H1 (cell line): ENCODE measurements around the gene PDYN. TPM values are rescaled to one million over a fixed set of nuclear protein-coding genes. Genes with fewer than 3 reads are reported as not detected.

Experiments used
- CTCF ChIA-PET: fragments of 300-600 bp; sonication (Branson Sonifier 250); formaldehyde crosslinking; loops from one replicate; lab custom pipeline; 2021; ENCODE audit not compliant: partially characterized antibody; lab: Charles Lee
- POLR2A ChIA-PET: fragments of 300-600 bp; sonication (Branson Sonifier 250); formaldehyde crosslinking; loops from one replicate; lab custom pipeline; 2021; ENCODE audit warnings: inconsistent platforms; ENCODE audit not compliant: partially characterized antibody; lab: Charles Lee
- DNase-seq, 2 experiments: peaks; one replicate each; pipeline versions ENCODE4 v3.0.0 to v3.0.0-alpha.2; 2010 to 2022; ENCODE audit warnings: low spot score in 2 of 2, low read depth in 1 of 2, mixed read lengths in 1 of 2
- FAIRE-seq: peaks from 2 replicates; lab custom pipeline; 2011; peaks lifted over from hg19 to GRCh38; lab: Jason Lieb, UNC
- H2AFZ ChIP-seq: 2 replicates; pipeline ENCODE4 v1.8.1; 2012; ENCODE audit warnings: low read length, inconsistent platforms
- H2AK5ac ChIP-seq: 2 replicates; pipeline ENCODE4 v1.6.1; 2013; ENCODE audit warnings: low read depth, low read length
- H2BK120ac ChIP-seq: replicated peaks from 2 replicates; pipeline ENCODE3; 2013; ENCODE audit warnings: low read depth, low read length, inconsistent platforms
- H2BK12ac ChIP-seq: 2 replicates; pipeline ENCODE4 v1.6.1; 2013; ENCODE audit warnings: low read depth, low read length
- H2BK15ac ChIP-seq: 2 replicates; pipeline ENCODE4 v1.6.1; 2013; ENCODE audit warnings: low read length
- H2BK20ac ChIP-seq: 2 replicates; pipeline ENCODE4 v1.6.1; 2013; ENCODE audit warnings: low read length
- H2BK5ac ChIP-seq: 2 replicates; pipeline ENCODE4 v1.6.1; 2013; ENCODE audit warnings: low read depth, low read length
- H3K14ac ChIP-seq: 2 replicates; pipeline ENCODE4 v1.6.1; 2013; ENCODE audit warnings: inconsistent platforms; ENCODE audit not compliant: insufficient read length
- H3K18ac ChIP-seq: 2 replicates; pipeline ENCODE4 v1.6.1; 2013; ENCODE audit warnings: low read length; ENCODE audit errors: extremely low read depth
- H3K23ac ChIP-seq: 2 replicates; pipeline ENCODE4 v1.6.1; 2013; ENCODE audit warnings: inconsistent platforms; ENCODE audit not compliant: insufficient read length
- H3K23me2 ChIP-seq: 2 replicates; pipeline ENCODE4 v1.6.1; 2013; ENCODE audit warnings: low read depth, low read length
- H3K27ac ChIP-seq: 2 replicates; pipeline ENCODE4 v1.6.1; 2011; ENCODE audit warnings: low read depth, low read length, inconsistent platforms
- H3K27me3 ChIP-seq, 4 experiments: replicated peaks in 1 of 4; 1 replicate in 1 of 4; 2 replicates in 3 of 4; pipeline versions ENCODE4 v1.6.1 to v1.8.1; 2011 to 2013; ENCODE audit warnings: low read length in 3 of 4, mild to moderate bottlenecking in 3 of 4, inconsistent platforms in 2 of 4, mixed read lengths in 2 of 4, moderate library complexity in 1 of 4; ENCODE audit not compliant: control insufficient read depth in 3 of 4, insufficient read depth in 3 of 4; ENCODE audit errors: extremely low read depth in 1 of 4
- H3K36me3 ChIP-seq, 4 experiments: 2 replicates each; pipeline versions ENCODE4 v1.6.1 to v1.8.1; 2011 to 2013; ENCODE audit warnings: mild to moderate bottlenecking in 4 of 4, low read length in 3 of 4, moderate library complexity in 2 of 4, control low read depth in 1 of 4, inconsistent platforms in 1 of 4; ENCODE audit not compliant: insufficient read depth in 4 of 4, control insufficient read depth in 2 of 4
- H3K4ac ChIP-seq: replicated peaks from 2 replicates; pipeline ENCODE3; 2013; ENCODE audit warnings: low read length, low read depth, mixed read lengths, inconsistent platforms; ENCODE audit not compliant: insufficient read length
- H3K4me1 ChIP-seq, 4 experiments: replicated peaks in 1 of 4; 1 replicate in 1 of 4; 2 replicates in 3 of 4; pipeline versions ENCODE4 v1.6.1 to v1.8.1; 2011 to 2013; ENCODE audit warnings: low read length in 3 of 4, inconsistent platforms in 2 of 4, mixed read lengths in 1 of 4; ENCODE audit not compliant: insufficient read depth in 4 of 4, control insufficient read depth in 3 of 4
- H3K4me2 ChIP-seq, 2 experiments: 2 replicates each; pipeline versions ENCODE4 v1.6.1 to v1.8.1; 2011 to 2013; ENCODE audit warnings: low read depth in 2 of 2, low read length in 2 of 2, control low read depth in 1 of 2, inconsistent platforms in 1 of 2, mild to moderate bottlenecking in 1 of 2; ENCODE audit not compliant: insufficient read depth in 1 of 2
- H3K4me3 ChIP-seq, 4 experiments: fragments of 200-600, 300-600 bp in 1 of 4; sonication (generic), shearing (Covaris generic), sonication (Bioruptor Twin) in 1 of 4; 2 replicates each; pipeline versions ENCODE4 v1.5.1 to v1.8.1; 2011 to 2016; ENCODE audit warnings: low read length in 4 of 4, low read depth in 3 of 4, control low read depth in 2 of 4, inconsistent platforms in 2 of 4, mild to moderate bottlenecking in 2 of 4, mixed read lengths in 1 of 4, moderate library complexity in 1 of 4; ENCODE audit not compliant: insufficient read depth in 2 of 4; ENCODE audit errors: extremely low read depth in 1 of 4
- H3K56ac ChIP-seq: replicated peaks from 2 replicates; pipeline ENCODE3; 2013; ENCODE audit warnings: low read depth, mild to moderate bottlenecking, mixed read lengths, low read length, inconsistent platforms; ENCODE audit not compliant: insufficient read length
- H3K79me1 ChIP-seq: 2 replicates; pipeline ENCODE4 v1.6.1; 2013; ENCODE audit warnings: low read depth, low read length, control low read depth
- H3K79me2 ChIP-seq, 2 experiments: 2 replicates each; pipeline versions ENCODE4 v1.6.1 to v1.8.1; 2012 to 2013; ENCODE audit warnings: low read length in 2 of 2, mild to moderate bottlenecking in 2 of 2, inconsistent platforms in 1 of 2; ENCODE audit not compliant: insufficient read depth in 2 of 2, control insufficient read depth in 1 of 2
- H3K9ac ChIP-seq, 4 experiments: replicated peaks in 1 of 4; 1 replicate in 1 of 4; 2 replicates in 3 of 4; pipeline versions ENCODE4 v1.6.1 to v1.8.1; 2011 to 2013; ENCODE audit warnings: low read depth in 3 of 4, low read length in 3 of 4, control low read depth in 2 of 4, mild to moderate bottlenecking in 2 of 4, moderate library complexity in 2 of 4, inconsistent platforms in 1 of 4; ENCODE audit errors: extremely low read depth in 1 of 4
- H3K9me3 ChIP-seq, 2 experiments: 2 replicates each; pipeline versions ENCODE4 v1.6.1 to v1.8.1; 2012 to 2013; ENCODE audit warnings: mild to moderate bottlenecking in 2 of 2, moderate library complexity in 2 of 2, control low read depth in 1 of 2, inconsistent platforms in 1 of 2, low read depth in 1 of 2, low read length in 1 of 2, mixed read lengths in 1 of 2; ENCODE audit not compliant: insufficient read depth in 2 of 2
- H4K20me1 ChIP-seq, 2 experiments: replicated peaks in 1 of 2; 2 replicates each; pipeline versions ENCODE3 to v1.8.1; 2011 to 2013; ENCODE audit warnings: inconsistent platforms in 2 of 2, low read length in 2 of 2, mild to moderate bottlenecking in 1 of 2; ENCODE audit not compliant: insufficient read depth in 2 of 2, control insufficient read depth in 1 of 2
- H4K5ac ChIP-seq: 2 replicates; pipeline ENCODE4 v1.6.1; 2013; ENCODE audit warnings: low read length, low read depth, mixed read lengths, inconsistent platforms; ENCODE audit not compliant: insufficient read length
- H4K8ac ChIP-seq: 2 replicates; pipeline ENCODE4 v1.8.0; 2013; ENCODE audit warnings: mild to moderate bottlenecking, moderate library complexity, low read length, inconsistent platforms; ENCODE audit not compliant: insufficient read depth; ENCODE audit errors: extremely low read depth
- H4K91ac ChIP-seq: replicated peaks from 2 replicates; pipeline ENCODE3; 2013; ENCODE audit warnings: low read length, mixed read lengths, inconsistent platforms; ENCODE audit not compliant: insufficient read length
- BRCA1 ChIP-seq: IDR thresholded peaks from 2 replicates; pipeline ENCODE4 v1.6.1; 2012; ENCODE audit warnings: low read depth, low read length, improper control_type of control experiment
- KDM4A ChIP-seq: IDR thresholded peaks from one replicate; pipeline ENCODE4 v1.7.1; 2012; ENCODE audit warnings: low read depth, mild to moderate bottlenecking, moderate library complexity, low read length, inconsistent platforms; ENCODE audit not compliant: severe bottlenecking
- PHF8 ChIP-seq: fragments of 200-600 bp; sonication (generic); conservative IDR thresholded peaks from 2 replicates; pipeline ENCODE4 v1.7.1; 2012; ENCODE audit warnings: low read depth, mild to moderate bottlenecking, inconsistent platforms, low read length, moderate library complexity
- SAP30 ChIP-seq: fragments of 300-600 bp; sonication (generic); IDR thresholded peaks from 2 replicates; pipeline ENCODE4 v1.7.1; 2012; ENCODE audit warnings: low read length, moderate library complexity, mild to moderate bottlenecking, inconsistent platforms; ENCODE audit not compliant: insufficient read depth, insufficient replicate concordance
- SIRT6 ChIP-seq: IDR thresholded peaks from one replicate; pipeline ENCODE4 v1.7.1; 2012; ENCODE audit warnings: low read length, inconsistent platforms
- SP4 ChIP-seq: IDR thresholded peaks from 2 replicates; pipeline ENCODE4 v1.6.1; 2012; ENCODE audit warnings: low read length, inconsistent platforms
- TAF7 ChIP-seq: optimal IDR thresholded peaks from 2 replicates; pipeline ENCODE3; 2011; ENCODE audit warnings: low read depth, mild to moderate bottlenecking, inconsistent platforms, low read length, moderate library complexity, borderline replicate concordance
- TCF12 ChIP-seq: IDR thresholded peaks from 2 replicates; pipeline ENCODE4 v1.6.1; 2011; ENCODE audit warnings: low read depth, mild to moderate bottlenecking, low read length
- YY1 ChIP-seq: IDR thresholded peaks from 2 replicates; pipeline ENCODE4 v1.6.1; 2011; ENCODE audit warnings: low read depth, mild to moderate bottlenecking, low read length
- ZNF274 ChIP-seq: IDR thresholded peaks from 2 replicates; pipeline ENCODE4 v1.7.0; 2012; ENCODE audit warnings: low read length, borderline replicate concordance; ENCODE audit errors: extremely low read depth
- WGBS, 2 experiments: shearing (Covaris generic) in 1 of 2; methylation state at CpG; one replicate each; pipeline versions ENCODE4 v1.1.6 to v1.1.7; 2013 to 2015; ENCODE audit warnings: low lambda C conversion rate in 2 of 2, mixed read lengths in 2 of 2, inconsistent platforms in 1 of 2, low coverage in 1 of 2, missing lambda C conversion rate in 1 of 2; ENCODE audit not compliant: insufficient replicate concordance in 2 of 2, insufficient coverage in 1 of 2, insufficient read length in 1 of 2; ENCODE audit errors: extremely low coverage in 1 of 2, missing lambda C conversion rate in 1 of 2; 5-methylcytosine and 5-hydroxymethylcytosine counted together
- polyA plus RNA-seq, 7 experiments: library from polyadenylated mRNA; depleted of rRNA in 3 of 7; stranded (reverse) in 5 of 7; unstranded in 2 of 7; fragments of >200 nt in 5 of 7; fragments of 200-250 nt in 2 of 7; gene quantifications; 1 replicate in 5 of 7; 2 replicates in 1 of 7; 4 replicates in 1 of 7; pipeline versions ENCODE4 v1.2.1 to v1.2.3, GENCODE V29; 2011 to 2013; ENCODE audit warnings: missing spikeins in 2 of 7, mixed read lengths in 2 of 7
- total RNA-seq: library from RNA; stranded (reverse); fragmentation: NEBNext Ultra II Directional; extraction: Animal tissue kit (Norgen Biotek cat#: 25700); gene quantifications from 2 replicates; pipeline ENCODE4 v1.2.1, GENCODE V29; 2021
- TF ChIP-seq, protein P1 (sequence below): IDR thresholded peaks from 2 replicates; pipeline ENCODE4 v1.6.1; 2012; ENCODE audit warnings: low read length, inconsistent platforms

PDYN gene
- total and polyA plus RNA-seq, 2 of the 8 experiments (the other 6 are each of a cell fraction or from before 2014, with no cell fraction given): 0.54 to 0.60 TPM

DNA sequence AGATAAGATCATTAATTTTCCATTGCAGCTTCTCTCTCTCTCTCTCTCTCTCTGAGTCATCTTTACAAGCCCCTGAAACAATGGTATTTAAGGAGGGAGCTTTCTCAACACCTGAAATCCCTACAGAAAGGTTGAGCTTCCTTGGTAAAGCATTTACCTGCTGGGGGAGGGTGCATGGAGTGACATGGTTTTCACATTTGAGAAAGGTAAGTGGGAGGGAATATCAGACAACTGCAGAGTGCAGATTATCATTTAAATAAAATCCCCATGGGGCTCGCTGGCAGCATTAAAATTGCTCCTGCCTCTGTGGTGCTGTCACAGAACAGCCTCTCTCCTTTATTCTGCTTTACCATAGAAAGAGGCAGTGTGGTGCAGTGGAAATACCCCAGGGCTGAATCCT is 10.3 kb upstream of the PDYN start:
- no peak overlapping the region for H4K91ac ChIP-seq
- H2BK20ac ChIP-seq: no peak overlapping the region
- H2AK5ac ChIP-seq: no peak overlapping the region
- H3K36me3 ChIP-seq: no peaks in the 10 kb centered on the region
- no peaks in the 10 kb centered on the region for H3K9me3 ChIP-seq
- H3K23ac ChIP-seq: no peak overlapping the region
- H3K23me2 ChIP-seq: no peaks in the 10 kb centered on the region; the same call in 1 of the 2 replicates
- no peak overlapping the region for H3K4ac ChIP-seq
- FAIRE-seq (no peak), DNase-seq (no peak)
- H3K4me1 ChIP-seq: peaks cover 0 to 14% (median 7%) of the 10 kb centered on the region in 4 experiments; a peak in 3 of 7 replicates
- H3K56ac ChIP-seq: no peak overlapping the region
- no peak overlapping the region for H3K27ac ChIP-seq
- H2BK120ac ChIP-seq: no peak overlapping the region
- ChIA-PET POLR2A (no interaction called here), CTCF (interaction anchor here (0.7 to 2.3 kb wide), 6 partner anchors 8 to 169 kb away, joined by 3 to 8 read pairs (median 4); partner anchors contain the start of gene PDYN)
- no peak overlapping the region for H2BK15ac ChIP-seq
- no peak overlapping the region for H3K14ac ChIP-seq
- H3K4me3 ChIP-seq: no peak overlapping the region
- 13% methylated on average over 1 of the region's 1 CpG; no CpG with 5 or more reads in 1 of the 2 experiments for WGBS, 2 experiments
- H3K27me3 ChIP-seq: peaks cover 0 to 8% (median under 1%) of the 10 kb centered on the region in 4 experiments; a peak in 3 of 7 replicates
- no peak overlapping the region for H2BK12ac ChIP-seq
- H3K79me2 ChIP-seq: no peaks in the 10 kb centered on the region
- no peak overlapping the region for H3K9ac ChIP-seq
- H4K5ac ChIP-seq: no peak overlapping the region
- no peaks in the 10 kb centered on the region for H3K79me1 ChIP-seq
- H2AFZ ChIP-seq: no peak overlapping the region; the same call in 1 of the 2 replicates
- no peak overlapping the region for H2BK5ac ChIP-seq
- H4K20me1 ChIP-seq: peaks cover 0 to 3% of the 10 kb centered on the region in 2 experiments
- H3K18ac ChIP-seq: no peak overlapping the region
- peak overlapping the region in 1 of 2 experiments; percentile 43; a peak in 1 of 4 replicates for H3K4me2 ChIP-seq
- H4K8ac ChIP-seq: no peak overlapping the region
- TF ChIP-seq YY1 (no peak), SIRT6 (no peak), TCF12 (no peak), BRCA1 (no peak), ZNF274 (no peak), SP4 (no peak), SAP30 (no peak), PHF8 (no peak), TAF7 (no peak), KDM4A (no peak)
- TF ChIP-seq, protein P1, sequence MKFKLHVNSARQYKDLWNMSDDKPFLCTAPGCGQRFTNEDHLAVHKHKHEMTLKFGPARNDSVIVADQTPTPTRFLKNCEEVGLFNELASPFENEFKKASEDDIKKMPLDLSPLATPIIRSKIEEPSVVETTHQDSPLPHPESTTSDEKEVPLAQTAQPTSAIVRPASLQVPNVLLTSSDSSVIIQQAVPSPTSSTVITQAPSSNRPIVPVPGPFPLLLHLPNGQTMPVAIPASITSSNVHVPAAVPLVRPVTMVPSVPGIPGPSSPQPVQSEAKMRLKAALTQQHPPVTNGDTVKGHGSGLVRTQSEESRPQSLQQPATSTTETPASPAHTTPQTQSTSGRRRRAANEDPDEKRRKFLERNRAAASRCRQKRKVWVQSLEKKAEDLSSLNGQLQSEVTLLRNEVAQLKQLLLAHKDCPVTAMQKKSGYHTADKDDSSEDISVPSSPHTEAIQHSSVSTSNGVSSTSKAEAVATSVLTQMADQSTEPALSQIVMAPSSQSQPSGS: no peak
